CD4-positive, alpha-beta T cell treated with Interferon gamma for 1 hour (primary cell): ENCODE measurements around the gene TPO.

Experiments used
- DNase-seq: peaks from one replicate; pipeline ENCODE4 v3.0.0-alpha.2; 2020

TPO gene

DNA sequence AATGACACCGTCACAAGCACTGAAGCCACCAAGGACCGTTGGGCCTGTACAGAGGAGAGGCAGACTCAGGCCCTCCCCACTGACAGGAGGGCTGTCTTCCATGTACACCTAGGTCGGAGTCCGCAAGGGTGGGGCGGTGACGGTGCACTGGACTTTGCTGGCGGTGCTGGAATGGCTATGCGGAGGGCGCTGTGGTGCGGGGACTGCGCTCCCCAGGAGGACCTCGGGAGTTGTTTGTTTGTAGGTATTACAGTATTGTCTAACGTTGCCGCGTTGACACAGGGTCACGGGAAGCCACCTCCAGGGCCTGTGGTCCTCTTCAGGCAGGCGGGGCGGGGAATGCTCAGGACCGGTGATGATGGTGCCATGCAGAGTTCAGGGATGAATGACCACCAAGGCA, 126.2 kb downstream of the TPO start:
- DNase-seq: no peak

DNA sequence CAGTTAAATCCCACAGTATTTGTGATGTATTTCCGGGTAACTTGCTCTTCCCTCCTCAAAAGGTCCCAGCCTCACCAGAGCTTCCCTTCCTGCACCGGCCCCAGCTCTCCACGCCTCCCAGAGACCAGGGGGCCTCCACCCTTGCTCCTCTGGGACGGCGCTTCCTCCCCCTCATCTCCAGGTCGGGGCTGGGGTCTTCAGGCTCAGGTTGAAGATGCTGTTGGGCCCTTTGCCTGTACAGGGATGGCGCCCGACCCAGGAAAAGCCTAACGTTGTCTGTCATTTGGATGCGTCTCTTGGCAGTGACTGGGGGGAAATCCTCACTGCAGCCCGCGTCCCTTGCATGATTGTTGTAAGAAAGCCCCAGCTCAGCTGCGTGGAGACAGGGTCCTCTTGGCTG, 126.7 kb downstream of the TPO start:
- DNase-seq: no peak

DNA sequence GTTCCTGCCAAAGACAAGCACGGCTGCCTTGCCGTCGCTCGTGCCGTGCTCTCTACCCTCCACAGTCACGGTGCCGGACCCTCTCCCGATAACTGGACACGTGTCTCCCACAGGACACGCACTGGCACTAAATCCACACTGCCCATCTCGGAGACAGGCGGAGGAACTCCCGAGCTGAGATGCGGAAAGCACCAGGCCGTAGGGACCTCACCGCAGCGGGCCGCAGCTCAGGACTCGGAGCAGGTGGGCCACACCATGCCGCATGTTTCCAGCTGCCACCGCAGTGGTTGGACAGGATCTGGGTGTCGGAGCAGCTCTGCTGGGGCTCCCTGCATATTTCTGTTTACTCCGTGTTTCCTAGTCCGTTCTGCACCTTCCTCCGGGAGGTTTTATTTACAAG, 127.2 kb downstream of the TPO start:
- no peak for DNase-seq

DNA sequence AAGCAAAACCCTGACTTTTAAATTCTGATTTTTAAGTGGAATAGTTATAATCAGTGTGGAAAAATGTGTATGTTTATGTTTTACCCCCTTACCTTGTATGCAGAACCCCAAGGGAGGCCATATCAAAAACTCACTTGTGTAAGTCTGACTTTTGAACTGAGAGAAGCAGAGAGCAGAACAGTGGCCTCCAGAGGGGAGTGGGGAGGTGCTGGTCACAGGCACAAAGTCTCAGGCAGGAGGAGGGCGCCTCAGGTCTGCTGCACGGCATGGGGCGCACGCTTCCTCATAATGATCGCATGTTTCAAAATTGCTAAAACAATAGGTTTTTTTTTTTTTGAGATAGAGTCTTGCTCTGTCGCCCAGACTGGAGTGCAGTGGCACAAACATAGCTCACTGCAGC, 127.8 kb downstream of the TPO start:
- no peak for DNase-seq

DNA sequence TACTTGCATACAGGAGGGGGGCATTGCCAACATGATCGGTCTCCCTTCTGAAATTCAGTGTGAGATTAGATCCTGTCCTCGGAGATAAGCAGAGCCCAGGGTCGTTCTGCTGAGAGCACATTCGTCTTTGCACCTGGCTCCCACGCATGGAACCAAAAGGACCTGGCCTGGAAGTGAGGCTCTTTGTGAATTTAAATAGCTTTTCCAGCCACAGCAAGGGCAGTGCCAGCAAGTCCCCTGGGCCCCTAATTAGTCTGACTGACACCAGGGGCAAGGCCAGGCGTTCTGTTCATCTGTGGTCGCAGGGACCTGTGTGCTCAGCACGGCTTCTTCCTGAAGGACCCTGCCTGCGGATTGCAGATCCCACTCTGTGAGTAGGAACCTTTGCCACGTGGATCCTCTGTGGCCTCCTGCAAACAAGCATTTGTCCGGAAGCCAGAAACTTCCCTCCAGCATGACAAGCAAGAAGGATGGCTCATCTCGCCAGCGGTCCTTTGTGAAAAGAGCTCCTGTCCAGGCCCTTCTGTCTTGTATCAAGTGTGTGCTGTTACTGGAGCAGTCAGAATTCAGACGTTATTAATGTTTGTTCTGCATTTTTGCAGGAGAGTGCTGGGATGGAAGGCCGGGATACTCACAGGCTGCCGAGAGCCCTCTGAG, 128.7 kb downstream of the TPO start:
- no peak for DNase-seq

DNA sequence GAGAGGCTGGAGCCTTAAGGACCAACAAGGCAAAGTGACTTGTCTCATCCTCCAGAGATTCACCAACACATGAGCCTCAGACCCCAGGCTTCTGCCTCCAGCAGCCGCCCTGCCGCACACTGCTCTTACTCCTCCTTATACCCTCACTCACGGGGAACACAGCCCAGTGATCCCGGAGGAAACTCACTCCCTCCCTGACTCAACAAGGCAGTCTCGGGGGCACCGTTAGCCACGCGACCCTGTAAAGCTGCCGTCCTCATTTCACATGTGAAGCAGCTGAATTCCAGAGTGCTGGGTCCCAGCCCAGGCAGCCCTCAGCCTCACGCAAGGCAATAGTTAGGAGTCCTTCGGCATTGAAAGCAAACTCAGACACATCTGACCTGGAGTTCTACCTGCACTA, 129.7 kb downstream of the TPO start:
- no peak for DNase-seq

DNA sequence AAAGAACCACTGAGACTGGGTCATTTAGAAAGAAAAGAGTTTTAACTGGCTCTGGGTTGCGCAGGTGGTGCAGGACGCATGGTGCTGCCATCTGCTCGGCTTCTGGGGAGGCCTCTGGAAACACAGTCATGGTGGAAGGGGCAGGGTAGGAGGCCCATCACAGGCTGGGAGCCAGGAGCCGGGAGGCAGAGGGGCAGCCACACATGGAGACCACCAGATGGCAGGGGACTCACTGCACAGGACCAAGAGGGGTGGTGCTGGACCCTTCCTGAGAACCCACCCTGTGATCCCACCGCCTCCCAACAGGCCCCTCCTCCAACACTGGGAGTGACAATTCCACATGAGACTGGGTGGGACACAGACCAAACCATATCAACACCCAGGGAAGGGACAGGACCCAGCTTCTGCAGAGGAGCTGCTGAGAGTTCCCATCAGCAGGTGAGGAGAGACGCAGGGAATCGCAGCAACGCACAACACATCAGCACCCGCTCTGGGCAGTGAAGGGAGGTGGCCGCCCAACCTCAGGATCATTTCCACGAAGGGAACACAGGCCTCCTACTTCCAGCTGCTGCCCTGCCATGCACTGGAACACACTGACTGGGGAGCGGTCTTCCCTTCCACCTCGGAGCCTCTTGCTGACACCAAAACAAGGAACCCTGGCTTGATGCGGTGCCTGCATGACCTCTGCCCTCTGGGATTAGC, 130.7 kb downstream of the TPO start:
- DNase-seq: no peak

DNA sequence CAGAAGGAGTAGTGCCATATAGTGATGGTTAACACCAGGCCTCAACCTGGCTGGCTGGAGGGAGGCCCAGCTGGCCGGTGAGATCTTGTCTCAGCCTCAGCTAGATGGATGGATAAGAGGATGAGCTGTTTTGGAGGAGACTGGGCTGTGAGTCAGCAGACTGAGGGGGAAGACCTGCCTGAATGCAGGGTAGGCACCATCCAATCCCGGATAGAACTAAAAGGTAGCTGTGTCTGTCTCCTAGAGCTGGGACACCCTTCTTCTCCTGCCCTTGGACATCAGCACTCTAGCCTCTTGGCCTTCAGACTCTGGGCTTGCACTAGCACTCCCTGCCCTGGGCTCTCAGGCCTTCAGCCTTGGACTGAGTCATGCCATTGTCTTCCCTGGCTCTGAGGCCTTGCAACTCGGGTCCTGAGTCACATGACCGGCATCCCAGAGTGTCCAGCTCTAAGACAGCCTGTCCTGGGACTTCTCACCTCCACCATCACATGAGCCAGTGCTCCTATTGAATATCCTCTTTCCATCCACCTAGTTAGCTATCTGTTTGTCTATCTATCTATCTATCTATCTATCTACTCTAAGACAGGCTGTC, 131.3 kb downstream of the TPO start:
- DNase-seq: no peak

DNA sequence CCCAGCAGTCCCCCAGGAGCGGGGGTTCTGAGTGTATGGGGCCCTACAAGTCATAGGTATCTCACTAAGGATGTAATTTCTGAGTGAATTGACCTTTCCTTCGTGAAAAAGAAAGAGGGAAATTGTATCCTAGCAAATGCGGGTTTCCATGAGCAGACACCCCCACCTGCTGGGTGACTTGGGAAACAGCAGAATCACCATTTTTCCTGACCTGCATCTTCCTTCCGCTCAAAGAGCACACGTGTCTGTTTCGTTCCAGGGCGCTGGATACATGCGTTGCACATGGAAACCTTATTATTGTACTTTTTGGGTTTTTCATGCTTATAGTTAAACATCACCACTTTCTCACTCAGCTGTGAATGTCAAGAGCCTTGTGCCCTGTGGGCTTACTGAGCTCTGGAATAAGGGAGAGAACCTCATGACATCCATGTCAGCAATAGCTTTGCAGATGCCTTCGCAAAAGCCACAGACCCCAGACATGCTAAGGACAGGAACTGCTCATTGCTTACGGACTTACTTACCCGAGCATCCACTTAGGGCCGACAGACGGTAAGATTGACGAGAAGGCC, 132.8 kb downstream of the TPO start:
- no peak for DNase-seq

DNA sequence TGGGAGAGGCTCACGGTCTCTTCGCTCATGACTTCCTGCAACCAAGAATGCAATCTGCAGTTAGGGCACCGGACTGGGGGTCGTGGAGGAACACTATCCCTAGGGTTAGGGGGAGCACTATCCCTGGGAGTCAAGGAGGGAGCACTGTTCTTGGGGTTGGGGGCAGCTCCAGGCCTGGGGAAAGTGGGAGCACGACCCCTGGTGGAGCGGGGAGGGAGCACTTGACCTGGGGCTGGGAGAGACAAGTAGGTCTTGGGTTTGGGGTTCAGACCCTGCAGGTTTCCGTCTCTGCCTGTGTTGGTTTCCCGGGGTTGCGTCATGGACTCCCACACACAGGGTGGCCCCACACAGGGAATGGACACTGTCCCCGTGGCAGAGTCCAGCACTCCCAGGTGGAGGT, 133.6 kb downstream of the TPO start:
- DNase-seq: no peak

DNA sequence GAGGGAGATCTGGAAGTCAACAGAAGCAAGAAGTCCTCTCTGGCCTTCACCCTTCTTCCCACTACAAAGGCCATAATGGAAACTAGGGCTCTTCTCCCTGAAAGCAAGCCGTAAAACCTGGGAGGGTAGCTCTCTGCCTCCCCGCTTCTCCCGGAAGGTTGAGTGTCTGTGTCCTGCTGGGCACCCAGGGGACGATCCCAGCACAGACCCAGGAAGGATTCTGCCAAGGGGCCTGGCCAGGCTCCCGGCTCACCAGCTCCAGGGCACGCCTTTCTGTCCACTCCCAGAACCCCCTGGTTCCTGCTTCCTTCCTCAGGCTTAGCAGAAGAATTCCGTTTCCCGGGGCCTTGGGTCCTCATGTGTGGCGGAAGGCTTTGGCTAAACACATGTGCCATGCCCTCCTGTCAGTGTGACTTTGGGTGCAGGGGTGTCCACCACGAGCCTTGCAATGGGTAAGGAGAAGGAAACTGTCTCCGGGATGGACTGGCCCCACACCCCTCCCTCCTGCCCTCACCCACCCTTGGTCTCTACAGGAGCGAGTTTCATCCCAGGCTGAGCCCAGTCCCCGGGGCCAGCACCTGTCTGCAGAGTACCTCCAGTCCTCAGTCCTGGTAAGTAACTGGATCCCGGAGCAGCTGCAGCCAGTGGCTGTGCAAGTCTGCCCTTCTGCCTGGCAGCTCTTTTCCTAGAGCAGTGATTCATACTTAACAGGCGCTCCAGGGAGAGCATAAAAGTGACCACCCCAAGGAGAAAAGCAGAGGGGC, 135.8 kb downstream of the TPO start:
- DNase-seq: no peak

DNA sequence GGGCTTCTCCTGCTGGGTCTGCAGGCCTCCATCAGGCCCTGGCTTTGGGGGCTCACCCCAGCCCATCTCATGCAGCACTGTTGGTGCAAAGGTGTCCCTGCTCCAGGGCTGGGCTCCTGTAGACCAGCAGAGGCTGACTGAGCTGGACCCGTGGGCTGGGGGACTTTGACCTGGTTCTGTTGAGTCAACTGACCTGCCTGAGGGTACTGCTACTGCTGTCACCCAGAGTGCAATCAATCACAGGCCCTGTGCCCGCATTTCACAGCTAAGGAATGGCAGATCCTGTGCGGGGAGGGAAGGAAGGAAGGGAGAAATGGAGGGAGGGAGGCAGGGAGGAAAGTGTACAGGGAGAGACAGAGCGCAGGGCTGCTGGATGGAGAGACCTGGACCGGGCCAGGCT, 136.8 kb downstream of the TPO start:
- no peak for DNase-seq

DNA sequence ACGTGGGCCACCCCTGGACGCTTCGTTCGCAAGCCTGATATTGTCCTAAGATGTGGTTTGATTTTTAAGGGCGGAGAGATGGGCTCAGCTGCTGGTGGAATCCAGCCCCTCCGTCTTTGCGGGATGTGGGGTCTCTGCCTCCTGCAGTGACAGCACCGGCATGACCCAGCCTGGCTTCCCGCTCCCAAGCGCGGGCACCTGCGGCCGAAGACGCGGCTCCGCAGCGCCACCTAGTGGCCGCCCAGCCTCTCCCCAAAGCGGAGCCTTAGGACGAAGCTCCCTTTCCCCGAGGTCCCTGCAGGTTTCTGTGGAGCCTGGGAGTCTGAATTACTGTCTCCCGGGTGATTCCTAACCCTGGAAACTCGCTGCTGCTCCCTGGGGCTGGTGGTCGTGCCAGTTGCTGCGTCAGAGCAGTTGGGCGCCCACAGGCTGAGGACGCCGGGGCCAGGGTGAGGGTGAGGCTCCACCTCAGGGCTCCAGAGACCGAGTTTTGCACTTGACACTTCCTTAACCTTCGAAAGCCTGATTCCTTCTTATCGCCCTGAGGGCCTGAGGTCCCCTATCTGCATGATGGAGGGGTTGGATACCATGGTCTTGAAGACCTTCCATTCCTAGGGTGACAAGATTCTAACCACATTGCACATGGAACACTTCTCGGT, 137.5 kb downstream of the TPO start:
- DNase-seq: peak; percentile 42

DNA sequence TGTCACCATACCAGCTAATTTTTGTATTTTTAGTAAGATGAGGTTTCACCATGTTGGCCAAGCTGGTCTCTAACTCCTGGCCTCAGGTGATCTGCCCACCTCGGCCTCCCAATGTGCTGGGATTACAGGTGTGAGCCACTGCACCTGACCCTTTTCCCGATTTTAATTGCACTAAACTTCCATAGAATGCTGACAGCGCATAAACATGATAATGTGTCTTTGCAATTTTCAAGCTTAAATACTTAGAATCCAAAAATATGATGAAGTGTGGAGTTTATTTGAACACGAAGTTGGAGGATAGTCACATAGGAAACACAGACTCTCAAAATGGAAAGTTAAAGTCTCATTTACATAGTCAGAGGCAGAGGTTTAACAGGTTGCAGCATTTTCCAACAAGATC, 138.6 kb downstream of the TPO start:
- DNase-seq: no peak

DNA sequence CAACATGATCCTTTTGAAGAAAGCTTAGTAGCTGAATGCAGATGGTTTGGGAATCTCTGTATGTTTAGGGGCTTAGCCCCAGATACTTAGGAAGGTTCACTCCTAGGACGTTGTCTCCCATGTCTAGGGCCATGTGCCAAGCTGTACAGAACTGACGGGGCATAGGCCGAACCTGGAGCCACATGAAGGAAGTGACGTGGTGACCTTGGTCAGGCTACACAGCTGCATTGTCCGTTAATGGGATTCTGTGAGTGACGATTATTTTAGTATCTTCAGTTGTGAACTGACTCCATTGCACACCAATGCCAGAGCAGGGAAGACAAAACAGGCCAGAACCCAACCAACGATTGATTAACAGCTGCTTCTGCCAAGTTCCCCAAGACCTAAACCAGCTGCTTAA, 139.3 kb downstream of the TPO start:
- no peak for DNase-seq

DNA sequence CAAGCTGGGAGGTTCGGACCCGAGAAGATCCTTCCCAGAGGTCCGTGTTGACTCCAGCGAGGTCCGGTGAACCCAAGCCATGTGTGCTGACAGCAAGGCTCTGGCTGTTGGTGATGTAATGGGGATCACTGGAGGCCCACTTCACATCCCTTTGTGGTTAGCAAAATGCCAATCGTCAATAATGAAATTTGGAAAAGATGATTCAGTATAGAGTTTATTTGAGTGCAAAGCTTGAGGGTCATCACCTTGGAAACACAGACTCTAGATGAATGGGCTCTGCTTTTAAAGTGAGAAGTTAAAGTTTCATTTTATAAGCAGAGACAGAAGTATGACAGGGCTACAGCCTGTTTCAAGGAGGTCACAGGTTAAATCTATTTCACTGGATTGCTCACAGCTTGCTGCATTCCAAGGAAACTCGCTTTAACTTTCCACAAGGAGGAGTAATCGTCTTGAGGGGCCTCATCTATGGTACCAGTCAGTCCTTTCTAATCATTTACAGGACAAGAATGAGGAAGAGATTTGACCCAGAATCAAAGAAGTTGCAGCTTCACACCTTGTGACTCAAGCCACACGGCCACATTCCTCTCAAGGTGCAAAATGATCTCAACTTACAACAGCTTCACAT, 140.5 kb downstream of the TPO start:
- no peak for DNase-seq

DNA sequence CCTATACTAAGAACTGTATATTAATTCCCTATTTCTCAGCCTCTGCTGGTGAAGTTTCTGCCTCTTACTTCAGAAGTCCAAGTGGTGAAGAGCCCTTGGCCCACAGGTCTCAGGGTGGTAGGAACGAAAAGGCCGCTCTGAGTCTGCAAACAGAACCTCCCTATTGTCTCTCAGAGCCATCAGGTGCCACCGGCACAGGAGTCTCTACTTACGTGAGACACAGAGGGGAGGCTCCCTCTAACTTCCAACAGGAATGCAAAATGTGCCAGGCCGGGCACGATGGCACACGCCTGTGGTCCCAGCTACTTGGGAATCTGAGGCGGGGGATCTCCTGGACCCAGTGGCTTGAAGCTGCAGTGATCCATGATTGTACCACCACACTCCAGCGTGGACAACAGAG, 143.0 kb downstream of the TPO start:
- no peak for DNase-seq

DNA sequence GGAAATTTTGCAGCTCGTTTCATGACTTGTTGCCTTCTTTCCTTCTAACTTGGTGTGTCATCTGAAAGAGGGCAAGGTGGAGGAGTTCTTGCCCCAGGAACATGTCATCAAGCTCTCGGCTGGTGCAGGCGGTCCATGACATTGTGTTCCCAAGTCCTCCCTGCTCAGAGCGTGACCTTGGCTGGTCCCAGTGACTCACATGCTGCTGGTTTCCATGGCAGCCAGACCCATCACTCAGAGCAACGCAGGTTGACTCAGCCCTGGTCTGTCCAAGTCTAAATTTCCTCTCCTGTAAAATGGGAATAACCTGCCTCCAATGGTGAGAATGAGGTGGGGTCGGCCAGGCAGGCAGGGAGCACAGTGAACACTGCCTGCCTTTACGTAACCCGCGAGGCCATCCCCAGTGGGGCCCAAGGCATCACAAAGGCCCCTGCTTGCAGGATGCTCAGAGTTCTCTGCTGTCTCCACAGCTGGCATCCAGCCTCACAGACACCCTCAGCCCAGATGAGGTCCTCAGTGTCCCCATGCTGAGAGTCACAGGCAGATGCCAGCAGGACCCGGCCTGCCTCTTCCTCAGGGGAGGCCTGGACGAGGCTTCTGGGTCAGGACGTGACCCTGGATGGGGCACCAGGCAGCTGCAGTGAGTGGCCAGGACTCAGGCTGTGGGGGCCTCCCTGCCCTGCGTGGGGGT, 143.7 kb downstream of the TPO start:
- DNase-seq: no peak

DNA sequence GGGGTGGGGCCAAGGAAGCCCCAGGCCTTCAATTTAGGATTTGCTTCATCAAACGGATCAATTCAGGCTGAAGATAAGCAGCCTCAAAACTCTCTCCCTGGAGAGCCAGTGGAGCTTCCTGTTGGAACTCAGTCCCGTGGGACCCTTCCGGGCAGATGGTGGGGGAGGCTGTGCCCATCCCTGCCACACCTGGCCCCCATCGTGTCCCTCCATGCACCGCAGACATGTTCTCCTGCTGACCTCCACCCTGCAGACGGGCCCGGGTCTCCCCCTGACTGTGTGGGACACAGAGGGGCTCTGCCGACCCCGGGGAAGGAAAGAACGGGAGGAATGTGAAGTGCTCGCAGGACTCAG, 144.2 kb downstream of the TPO start:
- no peak for DNase-seq

DNA sequence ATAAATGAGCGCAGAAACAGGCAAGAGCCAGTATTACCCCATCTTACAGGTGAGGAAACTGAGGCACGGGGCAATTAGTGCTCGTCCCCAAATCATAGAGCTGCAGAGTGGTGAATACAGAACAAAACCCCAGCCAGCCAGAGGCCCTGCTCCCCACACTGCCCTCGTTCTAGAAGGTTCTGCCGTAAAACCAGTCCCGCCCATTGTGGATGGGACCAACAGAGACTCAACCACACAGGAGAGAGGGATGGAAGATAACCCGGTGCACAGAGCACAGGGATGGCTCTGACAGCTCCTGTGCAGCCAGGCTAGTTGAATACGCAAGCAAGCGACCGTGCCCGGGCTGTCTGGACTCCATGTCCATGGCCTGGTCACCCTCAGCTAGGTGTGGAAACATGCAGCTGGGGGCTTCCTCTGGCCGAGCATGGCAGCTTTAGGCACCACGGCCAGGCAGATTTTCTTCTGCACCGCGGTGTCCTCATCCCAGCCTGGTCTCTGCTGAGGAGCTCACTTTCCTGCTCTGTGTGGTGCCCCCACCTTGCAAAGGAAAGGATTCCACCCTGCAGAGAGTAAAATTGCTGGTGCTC, 146.4 kb downstream of the TPO start:
- no peak for DNase-seq

DNA sequence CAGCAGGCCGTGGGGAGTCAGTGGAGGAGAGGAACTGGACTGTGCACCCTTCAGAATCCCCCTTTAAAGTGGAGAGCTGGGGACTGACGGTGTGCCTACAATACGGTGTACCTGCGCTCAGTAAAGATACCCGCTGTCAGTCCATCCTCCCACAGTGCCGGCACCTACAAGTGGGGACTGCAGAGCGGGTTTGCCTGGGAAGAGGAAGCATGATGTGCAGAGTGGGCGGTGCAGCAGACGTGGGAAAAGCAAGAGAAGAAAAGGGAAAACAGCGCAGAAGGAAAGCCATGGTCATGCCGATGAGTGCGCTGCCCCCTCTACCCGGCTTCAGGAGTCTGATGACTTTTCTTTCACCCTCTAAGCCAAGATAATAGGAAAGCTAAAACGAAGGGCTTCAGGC, 148.0 kb downstream of the TPO start:
- no peak for DNase-seq
